Stomach smooth muscle (tissue), 2 donors: ENCODE measurements around the gene DOCK9.

Experiments used
- H3K27ac ChIP-seq: one replicate; pipeline ENCODE4 v1.7.0; 2013; ENCODE audit warnings: mild to moderate bottlenecking, low read length, inconsistent platforms
- H3K27me3 ChIP-seq, 2 donors: one replicate each; pipeline ENCODE4 v1.7.0; 2013; ENCODE audit warnings: low read length in 2 of 2; ENCODE audit not compliant: insufficient read depth in 2 of 2, control insufficient read depth in 1 of 2
- H3K36me3 ChIP-seq, 2 donors: one replicate each; pipeline ENCODE4 v1.7.0; 2013; ENCODE audit warnings: low read length in 2 of 2; ENCODE audit not compliant: control insufficient read depth in 2 of 2, insufficient read depth in 2 of 2
- H3K4me1 ChIP-seq: one replicate; pipeline ENCODE4 v1.7.0; 2013; ENCODE audit warnings: low read length; ENCODE audit not compliant: control insufficient read depth, insufficient read depth
- H3K4me3 ChIP-seq, 2 donors: one replicate each; pipeline ENCODE4 v1.7.0; 2013; ENCODE audit warnings: low read length in 2 of 2
- H3K9ac ChIP-seq, 2 donors: one replicate each; pipeline ENCODE4 v1.7.0; 2013; ENCODE audit warnings: low read length in 2 of 2, mild to moderate bottlenecking in 1 of 2
- H3K9me3 ChIP-seq, 2 donors: one replicate each; pipeline ENCODE4 v1.7.0; 2013; ENCODE audit warnings: low read length in 2 of 2; ENCODE audit not compliant: control insufficient read depth in 2 of 2
- donor health status: healthy.
- donor health status: Pancreatic carcinoma.

DOCK9 gene

DNA sequence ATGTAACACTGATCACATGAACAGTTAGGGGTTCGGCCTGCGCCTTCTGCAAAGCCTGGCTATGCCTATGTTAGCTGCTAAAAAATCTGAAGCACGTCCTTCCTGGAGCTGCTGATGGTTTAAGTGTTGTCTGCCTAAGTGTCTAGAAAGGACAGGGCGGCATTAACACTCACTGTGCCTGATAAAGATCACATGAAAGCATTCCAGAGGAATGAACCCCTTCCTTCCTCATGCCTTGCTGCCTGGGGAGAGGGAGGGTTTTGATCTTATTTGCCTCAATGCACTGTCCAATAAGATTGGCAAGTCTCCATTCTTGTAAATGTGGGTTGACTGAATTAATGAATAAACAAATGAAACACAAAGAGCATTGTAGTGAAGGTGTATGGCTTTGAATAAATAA is 5.2 kb downstream of the DOCK9 start:
- Histone ChIP-seq H3K4me3 (no peak overlapping the region), H3K27me3 (no peaks in the 10 kb centered on the region), H3K4me1 (peaks cover 37% of the 10 kb centered on the region), H3K27ac (peak overlapping the region; percentile 18), H3K9ac (no peak overlapping the region), H3K36me3 (no peaks in the 10 kb centered on the region), H3K9me3 (no peaks in the 10 kb centered on the region)

DNA sequence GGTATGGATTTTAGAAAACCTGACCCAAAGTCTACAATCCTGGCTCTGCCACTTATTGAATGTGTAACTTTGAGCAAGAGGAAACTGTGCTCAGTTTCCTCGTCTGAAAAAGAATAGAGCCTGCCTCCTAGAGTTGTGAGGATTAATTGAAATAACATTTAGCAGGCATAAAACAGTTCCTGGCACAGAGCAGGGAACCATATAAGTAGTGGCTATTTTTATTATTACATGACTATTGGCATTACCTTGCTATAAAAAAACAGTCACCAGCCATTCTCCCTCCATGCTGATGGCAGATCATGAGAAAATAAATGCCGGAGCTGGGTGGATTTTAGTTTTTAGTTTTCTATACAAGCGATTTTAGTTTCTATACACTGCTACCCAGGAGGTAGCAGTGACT is 5.8 kb downstream of the DOCK9 start:
- Histone ChIP-seq H3K9ac (no peak overlapping the region), H3K4me1 (peaks cover 37% of the 10 kb centered on the region), H3K36me3 (no peaks in the 10 kb centered on the region), H3K4me3 (no peak overlapping the region), H3K27me3 (no peaks in the 10 kb centered on the region), H3K9me3 (no peaks in the 10 kb centered on the region), H3K27ac (peak overlapping the region; percentile 18)

- H3K27me3 ChIP-seq, result no peaks in the 10 kb centered on the region
- H3K9me3 ChIP-seq, result no peaks in the 10 kb centered on the region
- no peaks in the 10 kb centered on the region for H3K36me3 ChIP-seq
- peak overlapping the region; percentile 24 for H3K27ac ChIP-seq
- no peak overlapping the region for H3K9ac ChIP-seq
- H3K4me3 ChIP-seq, result peak overlapping the region in 1 of 2 donors; percentile 29
- peaks cover 32% of the 10 kb centered on the region for H3K4me1 ChIP-seq
Observed at GRCh38 chr13:98970330-98970729, 7.5 kb downstream of the DOCK9 start.

GRCh38 chr13:98967491-98967890 is 10.4 kb downstream of the DOCK9 start:
- no peaks in the 10 kb centered on the region for H3K36me3 ChIP-seq
- no peaks in the 10 kb centered on the region for H3K27me3 ChIP-seq
- peaks cover 53% of the 10 kb centered on the region for H3K4me1 ChIP-seq
- H3K9me3 ChIP-seq, result no peaks in the 10 kb centered on the region
- H3K9ac ChIP-seq, result no peak overlapping the region
- H3K4me3 ChIP-seq, result no peak overlapping the region
- no peak overlapping the region for H3K27ac ChIP-seq

DNA sequence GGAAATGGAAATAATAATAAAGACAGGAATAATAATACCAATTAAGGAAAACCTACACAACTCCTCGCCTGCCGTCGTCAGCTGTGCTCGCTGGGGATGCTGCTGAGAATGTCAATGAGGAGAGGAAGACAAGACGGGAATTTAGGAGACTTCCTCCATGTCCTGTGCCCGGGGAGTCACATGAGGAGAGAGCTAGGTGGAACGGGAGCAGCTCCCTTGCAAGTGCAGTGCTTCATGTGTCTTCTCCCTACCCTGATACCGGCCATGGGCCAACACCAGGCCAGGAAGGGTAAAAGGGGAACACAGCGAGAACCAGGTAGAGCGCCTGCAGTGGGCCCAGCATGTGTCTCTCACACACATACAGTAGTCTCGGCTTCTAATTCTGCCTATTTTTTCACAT is 11.8 kb downstream of the DOCK9 start:
- Histone ChIP-seq H3K4me3 (no peak overlapping the region), H3K27ac (no peak overlapping the region), H3K36me3 (no peaks in the 10 kb centered on the region), H3K4me1 (peaks cover 50% of the 10 kb centered on the region), H3K9ac (no peak overlapping the region), H3K9me3 (no peaks in the 10 kb centered on the region), H3K27me3 (no peaks in the 10 kb centered on the region)

DNA sequence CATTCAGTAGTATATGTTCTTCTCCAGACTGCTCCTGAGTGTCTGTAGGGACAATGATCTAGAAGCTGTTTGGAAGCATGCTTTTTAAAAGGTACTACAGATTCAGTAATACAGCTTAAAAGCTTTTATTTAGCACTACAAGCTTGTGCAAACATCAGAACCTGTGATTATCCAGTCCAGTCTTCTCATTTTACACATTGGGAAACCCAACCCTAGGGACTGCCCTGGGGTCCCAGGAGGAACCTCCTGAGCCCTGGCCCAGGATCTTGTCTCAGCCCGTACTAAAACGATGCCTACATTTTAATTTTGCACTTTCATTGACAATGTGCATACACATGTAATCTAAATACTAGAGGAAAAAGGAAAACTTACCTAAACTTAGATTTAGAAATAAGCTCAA is 12.5 kb downstream of the DOCK9 start:
- Histone ChIP-seq H3K27me3 (no peaks in the 10 kb centered on the region), H3K4me1 (peaks cover 49% of the 10 kb centered on the region), H3K27ac (no peak overlapping the region), H3K4me3 (no peak overlapping the region), H3K36me3 (no peaks in the 10 kb centered on the region), H3K9me3 (no peaks in the 10 kb centered on the region), H3K9ac (no peak overlapping the region)

- no peaks in the 10 kb centered on the region for H3K36me3 ChIP-seq
- H3K27me3 ChIP-seq, result no peaks in the 10 kb centered on the region
- H3K27ac ChIP-seq, result no peak overlapping the region
- H3K4me1 ChIP-seq, result peaks cover 44% of the 10 kb centered on the region
- H3K9ac ChIP-seq, result no peak overlapping the region
- no peaks in the 10 kb centered on the region for H3K9me3 ChIP-seq
- no peak overlapping the region for H3K4me3 ChIP-seq
Observed at GRCh38 chr13:98963917-98964316, 13.9 kb downstream of the DOCK9 start.

DNA sequence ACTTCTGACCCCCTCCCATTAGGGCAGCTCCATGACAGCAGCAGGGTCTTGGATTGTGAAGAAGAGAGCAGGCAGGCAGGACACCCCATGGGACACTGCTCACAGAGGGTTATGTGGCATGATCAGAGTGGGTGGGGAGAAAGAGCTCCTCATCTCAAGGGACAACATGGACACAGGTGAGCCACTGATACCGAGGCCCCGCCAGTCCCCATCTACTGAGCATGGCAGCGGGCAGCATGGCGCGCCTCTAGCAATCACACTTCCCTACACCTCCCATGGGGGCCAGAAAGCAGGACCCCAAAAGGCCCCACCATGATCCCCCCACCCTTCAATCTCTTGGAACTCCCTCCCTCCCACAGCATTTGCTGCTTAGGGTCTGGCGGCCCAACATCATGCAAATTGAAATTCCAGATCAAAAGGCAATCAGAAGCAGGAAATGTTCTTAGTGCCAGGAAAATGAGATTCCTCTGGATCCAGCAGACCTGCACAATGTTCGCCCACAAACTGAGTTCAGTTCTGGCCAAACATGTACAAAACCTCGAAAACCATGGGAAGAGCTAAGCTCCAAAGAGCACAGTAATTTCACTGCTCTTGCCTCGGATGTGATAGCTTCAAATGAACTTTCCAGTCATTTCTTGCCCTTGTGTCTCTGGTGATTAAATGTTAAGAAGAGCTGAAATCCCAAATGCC is 14.8 kb downstream of the DOCK9 start:
- Histone ChIP-seq H3K4me1 (peaks cover 44% of the 10 kb centered on the region), H3K9me3 (no peaks in the 10 kb centered on the region), H3K27ac (no peak overlapping the region), H3K36me3 (no peaks in the 10 kb centered on the region), H3K27me3 (no peaks in the 10 kb centered on the region), H3K9ac (no peak overlapping the region), H3K4me3 (no peak overlapping the region)

DNA sequence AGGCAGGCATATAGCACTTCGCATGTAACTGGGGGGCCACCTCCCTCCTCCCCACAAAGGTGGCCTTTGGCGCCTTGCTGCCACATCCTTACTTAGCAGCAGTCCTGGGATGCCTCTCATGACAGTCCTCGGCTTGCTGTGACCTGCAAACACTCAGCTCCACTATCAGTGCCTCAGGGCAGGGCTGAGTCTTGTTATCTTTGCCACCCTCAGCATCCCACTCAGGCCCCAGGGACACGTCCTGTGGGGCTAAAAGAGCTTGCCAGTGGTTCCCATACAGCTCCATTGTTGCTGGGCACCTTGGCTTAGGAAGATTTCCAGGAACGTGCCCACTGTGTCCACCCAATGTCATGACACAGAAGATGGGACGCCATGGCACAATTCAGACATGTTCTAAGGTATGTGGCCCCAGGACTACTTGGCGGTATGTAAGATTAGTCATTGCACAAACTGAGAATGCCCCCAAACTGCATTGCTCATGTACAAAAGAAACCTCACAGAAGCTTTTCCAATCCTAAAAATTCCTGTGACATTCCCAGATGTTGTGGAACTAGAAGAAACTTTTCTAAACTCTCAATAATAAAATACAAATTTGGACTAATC is 16.3 kb downstream of the DOCK9 start:
- Histone ChIP-seq H3K27me3 (no peaks in the 10 kb centered on the region), H3K4me3 (no peak overlapping the region), H3K9me3 (no peaks in the 10 kb centered on the region), H3K9ac (no peak overlapping the region), H3K4me1 (peaks cover 44% of the 10 kb centered on the region), H3K36me3 (no peaks in the 10 kb centered on the region), H3K27ac (no peak overlapping the region)

DNA sequence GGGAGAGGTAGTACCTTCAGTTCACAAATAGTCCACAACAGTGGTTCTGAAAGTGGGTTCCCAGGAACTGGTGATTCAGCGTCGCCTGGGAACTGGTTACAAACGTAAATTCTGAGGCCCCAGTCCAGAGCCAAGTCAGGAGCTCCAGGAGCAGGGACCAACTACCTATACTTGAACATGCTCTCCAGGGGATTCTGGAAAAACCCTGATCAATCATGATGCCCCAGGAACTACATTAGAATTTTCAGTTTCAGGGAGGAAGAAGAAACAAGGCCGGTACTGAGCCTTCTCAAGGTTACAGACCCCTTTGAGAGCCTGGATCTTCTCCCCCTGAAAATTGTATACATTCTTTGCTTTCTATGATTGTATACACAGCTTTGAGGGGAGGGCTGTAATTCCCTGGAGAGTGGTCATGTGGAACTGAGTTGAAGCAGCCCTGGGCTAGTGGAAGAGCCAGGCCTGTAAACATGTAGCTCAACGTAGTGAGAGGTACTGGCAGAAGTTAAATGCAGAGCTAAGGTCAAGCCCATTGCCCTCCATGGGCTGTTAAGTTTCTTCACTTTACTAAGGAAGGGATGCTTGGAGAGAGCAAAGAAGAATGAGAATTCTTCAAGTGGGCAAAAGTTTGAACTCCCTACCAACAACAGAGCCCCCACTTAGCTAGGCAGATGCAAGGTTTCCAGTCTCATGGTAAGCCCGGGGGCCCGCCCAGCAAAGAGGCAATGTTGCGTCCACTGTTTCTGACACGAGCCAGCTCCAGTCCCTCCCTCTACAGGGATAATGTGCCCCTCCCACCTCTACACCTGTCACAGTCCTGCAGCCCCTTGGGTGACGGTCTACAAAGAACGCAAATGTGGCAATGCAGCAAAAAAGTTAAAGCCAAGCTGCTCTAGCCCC is 17.0 kb downstream of the DOCK9 start:
- peaks cover 44% of the 10 kb centered on the region for H3K4me1 ChIP-seq

More for the DNA sequence above, 17.0 kb downstream of the DOCK9 start:
- Histone ChIP-seq H3K4me3 (peak overlapping the region in 1 of 2 donors; percentile 23), H3K36me3 (no peaks in the 10 kb centered on the region), H3K9me3 (no peaks in the 10 kb centered on the region), H3K27ac (peak overlapping the region; percentile 33), H3K27me3 (no peaks in the 10 kb centered on the region), H3K9ac (no peak overlapping the region)
